ENCODE results near the gene TRAPPC2L.

The TRAPPC2L gene

DNA sequence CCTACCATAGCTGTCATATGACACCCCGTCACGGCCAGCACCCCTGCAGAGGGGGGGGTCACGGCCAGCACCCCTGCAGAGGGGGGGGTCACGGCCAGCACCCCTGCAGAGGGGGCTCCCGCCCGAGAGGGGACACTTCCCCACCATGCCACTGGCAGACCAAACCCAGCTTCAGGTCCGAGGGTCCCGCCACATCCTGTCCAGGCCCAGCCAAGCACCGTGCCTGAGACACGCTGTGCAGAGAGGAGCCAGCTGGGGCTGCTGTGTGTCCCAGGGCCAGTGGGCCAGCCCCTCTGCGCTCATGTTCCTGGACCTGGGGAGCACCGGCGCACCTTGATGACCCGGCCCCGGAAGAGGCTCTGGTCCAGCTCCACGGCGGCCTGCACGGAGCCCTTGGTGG lies 7.6 kb downstream of the TRAPPC2L start:
- H3K27ac ChIP-seq, result no peak overlapping the region
- TF ChIP-seq, protein P1, sequence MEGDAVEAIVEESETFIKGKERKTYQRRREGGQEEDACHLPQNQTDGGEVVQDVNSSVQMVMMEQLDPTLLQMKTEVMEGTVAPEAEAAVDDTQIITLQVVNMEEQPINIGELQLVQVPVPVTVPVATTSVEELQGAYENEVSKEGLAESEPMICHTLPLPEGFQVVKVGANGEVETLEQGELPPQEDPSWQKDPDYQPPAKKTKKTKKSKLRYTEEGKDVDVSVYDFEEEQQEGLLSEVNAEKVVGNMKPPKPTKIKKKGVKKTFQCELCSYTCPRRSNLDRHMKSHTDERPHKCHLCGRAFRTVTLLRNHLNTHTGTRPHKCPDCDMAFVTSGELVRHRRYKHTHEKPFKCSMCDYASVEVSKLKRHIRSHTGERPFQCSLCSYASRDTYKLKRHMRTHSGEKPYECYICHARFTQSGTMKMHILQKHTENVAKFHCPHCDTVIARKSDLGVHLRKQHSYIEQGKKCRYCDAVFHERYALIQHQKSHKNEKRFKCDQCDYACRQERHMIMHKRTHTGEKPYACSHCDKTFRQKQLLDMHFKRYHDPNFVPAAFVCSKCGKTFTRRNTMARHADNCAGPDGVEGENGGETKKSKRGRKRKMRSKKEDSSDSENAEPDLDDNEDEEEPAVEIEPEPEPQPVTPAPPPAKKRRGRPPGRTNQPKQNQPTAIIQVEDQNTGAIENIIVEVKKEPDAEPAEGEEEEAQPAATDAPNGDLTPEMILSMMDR (IDR thresholded peaks at IDR 0.05), result no peak
- TF ChIP-seq ZFX (IDR thresholded peaks at IDR 0.05; ENCODE audit: borderline replicate concordance), result no peak

DNA sequence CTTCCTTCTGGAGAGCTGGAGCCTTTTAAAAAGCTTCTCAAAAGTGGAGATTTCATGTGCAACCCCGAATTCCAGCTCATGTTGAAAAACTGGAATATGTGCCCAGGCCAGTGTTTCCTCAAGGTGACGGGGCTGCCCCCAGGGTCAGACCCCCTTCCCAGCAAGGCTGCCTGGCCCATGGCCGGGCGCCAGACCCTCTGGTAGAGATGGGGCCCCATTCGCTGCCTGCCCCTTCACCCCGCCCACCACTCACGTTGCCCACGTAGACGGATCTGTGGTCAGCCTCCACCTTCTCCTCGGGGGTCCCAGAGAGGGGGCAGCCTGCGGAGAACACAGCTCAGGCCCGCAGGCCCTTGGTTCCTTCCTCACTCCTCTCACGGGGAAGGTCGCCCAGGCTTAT lies 8.4 kb downstream of the TRAPPC2L start:
- no peak overlapping the region for H3K27ac ChIP-seq
- TF ChIP-seq, protein P1 (IDR thresholded peaks at IDR 0.05), result no peak
- TF ChIP-seq ZFX (IDR thresholded peaks at IDR 0.05; ENCODE audit: borderline replicate concordance), result no peak

DNA sequence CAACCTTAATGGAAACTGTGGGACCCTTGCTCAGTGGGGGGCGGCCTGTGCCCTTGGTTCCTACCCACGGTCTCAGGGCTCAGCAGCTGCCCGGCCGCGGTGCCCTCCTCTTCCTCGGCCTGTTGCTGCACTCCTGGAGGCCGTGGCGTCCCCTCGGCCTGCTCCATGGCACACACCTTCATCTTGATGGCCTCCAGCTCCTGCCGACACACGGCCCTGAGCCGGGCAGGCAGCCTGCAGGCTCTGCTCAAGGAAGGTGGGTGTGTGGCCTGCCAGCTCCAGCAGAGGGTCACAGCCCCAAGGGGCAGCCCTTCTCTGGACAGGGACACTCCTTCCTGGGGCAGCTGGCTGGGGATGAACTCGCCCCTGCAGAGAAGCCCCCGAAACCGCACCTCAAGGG lies 8.8 kb downstream of the TRAPPC2L start:
- TF ChIP-seq, protein P1 (IDR thresholded peaks at IDR 0.05), result no peak
- H3K27ac ChIP-seq, result no peak overlapping the region

DNA sequence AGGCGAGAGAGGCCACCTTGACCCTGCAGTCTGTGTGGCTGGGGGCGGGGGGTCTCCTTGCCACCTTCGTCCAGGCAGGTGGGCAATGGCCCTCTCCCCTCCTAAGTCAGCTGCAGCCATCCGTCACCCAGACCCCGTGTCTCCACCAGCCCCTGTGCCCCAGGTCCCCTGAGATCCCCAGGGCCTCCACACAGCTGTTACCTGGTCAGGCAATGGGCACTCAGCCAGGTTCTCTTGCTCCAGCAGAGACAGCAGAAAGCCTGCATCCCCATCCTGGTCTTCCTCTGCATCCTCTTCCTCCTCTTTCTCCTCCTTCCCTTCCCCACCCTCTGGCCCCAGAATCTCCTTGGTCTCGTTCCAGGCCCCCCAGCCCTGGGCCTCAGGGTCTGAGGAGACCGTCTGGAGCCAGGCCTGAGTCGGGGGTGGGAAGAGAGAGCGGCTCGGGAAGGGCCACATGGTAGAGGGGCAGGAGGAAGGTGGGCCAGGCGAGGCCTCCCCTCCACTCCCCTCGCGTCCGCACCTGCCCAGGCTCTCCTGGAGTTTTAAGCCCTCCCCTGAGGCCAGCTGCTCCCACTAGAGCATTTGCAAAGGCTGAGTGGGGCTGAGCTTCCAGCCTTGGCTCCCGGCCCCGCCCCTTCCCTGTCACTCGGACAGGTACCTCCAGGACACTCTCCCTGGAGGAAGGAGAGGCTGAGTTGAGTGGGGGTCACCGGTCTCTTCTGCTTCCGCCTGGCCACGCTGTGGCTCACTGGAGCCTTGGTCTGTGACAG lies 9.4 kb downstream of the TRAPPC2L start, which contains the start of gene PABPN1L:
Gene PABPN1L (minus strand): TSS at position 510 of the 770 bp plus-strand sequence. CDS start 54 bp downstream, at position 456.
- TF ChIP-seq ZFX (IDR thresholded peaks at IDR 0.05; ENCODE audit: borderline replicate concordance), result no peak
- TF ChIP-seq, protein P1 (IDR thresholded peaks at IDR 0.05), result no peak
- no peak within 1 kb of the TSS for H3K27ac ChIP-seq

DNA sequence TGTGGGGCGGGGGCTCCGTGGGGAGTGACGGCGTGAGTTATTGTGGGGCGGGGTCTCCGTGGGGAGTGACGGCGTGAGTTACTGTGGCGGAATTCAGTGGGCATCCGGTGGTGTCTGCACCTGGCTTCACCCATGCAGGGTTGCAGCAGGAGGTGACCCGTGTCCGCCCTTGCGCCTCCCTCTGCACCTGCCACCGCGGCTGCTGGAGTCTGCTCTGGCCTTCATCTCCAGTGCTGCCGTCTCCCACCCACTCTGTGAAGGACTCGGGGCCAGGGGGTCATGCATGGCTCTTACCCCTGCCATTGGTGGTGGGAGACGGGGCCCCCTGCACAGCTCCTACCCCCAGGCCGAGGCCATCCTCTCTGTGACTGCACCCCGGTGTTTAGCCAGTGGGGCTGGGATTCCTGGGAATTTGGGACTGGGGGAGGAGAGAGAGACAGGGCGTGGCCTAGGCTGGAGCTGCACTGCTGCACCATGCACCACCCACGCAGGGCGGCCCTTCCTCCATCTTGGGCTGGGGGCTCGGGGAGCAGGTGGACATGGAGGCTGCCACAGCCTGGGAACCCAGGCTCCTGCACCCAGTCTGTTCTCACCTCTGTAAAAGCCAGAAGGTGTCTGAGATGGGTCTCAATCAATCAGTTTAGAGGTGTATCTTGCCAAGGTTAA lies 10.8 kb downstream of the TRAPPC2L start:
- TF ChIP-seq, protein P1 (IDR thresholded peaks at IDR 0.05), result no peak
- TF ChIP-seq ZFX (IDR thresholded peaks at IDR 0.05; ENCODE audit: borderline replicate concordance), result no peak
- no peak overlapping the region for H3K27ac ChIP-seq

DNA sequence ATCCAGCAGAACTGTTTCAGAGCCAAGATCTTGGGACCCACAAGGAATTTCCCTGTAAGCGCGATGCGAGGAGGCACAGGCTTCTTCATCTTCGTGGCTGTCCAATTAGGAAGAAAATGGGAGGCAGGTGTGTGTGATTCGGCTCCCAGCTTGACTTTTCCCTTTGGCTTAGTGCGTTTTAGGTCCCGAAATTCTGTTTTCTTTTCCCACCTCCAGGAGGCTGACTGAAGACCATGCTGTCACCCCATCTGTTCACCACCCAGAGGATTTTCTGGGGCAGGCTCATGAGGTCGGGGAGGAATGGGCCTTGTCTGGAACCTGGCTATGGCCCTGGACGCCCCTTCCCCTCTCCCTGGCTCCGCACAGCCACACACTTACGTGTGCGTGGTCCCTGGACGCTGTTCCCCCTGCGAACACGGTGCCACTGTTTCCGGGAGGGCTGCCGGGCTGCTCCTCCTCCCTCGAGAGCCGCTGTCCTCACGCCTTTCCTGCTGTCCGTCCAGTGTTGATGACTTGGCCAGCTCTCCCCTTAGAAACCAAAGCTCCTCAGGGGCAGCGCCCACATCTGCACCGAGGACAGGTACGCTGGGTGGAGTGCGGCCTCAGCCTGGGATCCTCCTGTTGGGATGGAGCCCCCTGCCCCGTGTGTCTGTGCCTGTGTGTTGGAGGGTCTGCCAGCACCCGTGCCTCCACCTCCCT lies 12.2 kb downstream of the TRAPPC2L start:
- TF ChIP-seq, protein P1 (IDR thresholded peaks at IDR 0.05), result no peak
- TF ChIP-seq ZFX (IDR thresholded peaks at IDR 0.05; ENCODE audit: borderline replicate concordance), result no peak
- no peak overlapping the region for H3K27ac ChIP-seq

DNA sequence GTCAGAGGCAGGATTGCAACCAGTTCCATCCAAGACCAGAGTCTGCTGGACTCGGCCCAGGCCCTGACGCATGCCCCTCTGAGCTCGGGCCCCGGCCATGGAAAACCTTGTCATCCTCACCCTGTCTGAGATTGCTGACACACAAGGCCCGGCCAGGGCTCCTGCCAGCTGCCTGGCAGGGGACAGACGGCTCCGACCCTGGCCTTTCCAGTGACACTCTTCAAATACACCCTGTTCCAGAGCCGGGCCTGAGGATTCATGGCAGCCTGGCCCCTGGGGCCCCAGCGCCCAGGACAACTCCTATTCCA lies 12.7 kb downstream of the TRAPPC2L start:
- H3K27ac ChIP-seq, result no peak overlapping the region
- TF ChIP-seq, protein P1 (IDR thresholded peaks at IDR 0.05), result no peak
- TF ChIP-seq ZFX (IDR thresholded peaks at IDR 0.05; ENCODE audit: borderline replicate concordance), result no peak

All from 22Rv1 (cell line).